Measurements from ENCODE around the gene CFAP410.

GRCh38 chr21:44330698-44331097 lies 8.5 kb downstream of the CFAP410 start:
- TF ChIP-seq CTCF (IDR thresholded peaks at IDR 0.05), result no peak
- TF ChIP-seq POLR2A (IDR thresholded peaks at IDR 0.05), result no peak
- no peak for TF ChIP-seq EP300 (IDR thresholded peaks at IDR 0.05)
